ENCODE results near the gene EXT2. TPM values are rescaled to one million over a fixed set of nuclear protein-coding genes. Genes with fewer than 3 reads are reported as not detected.

The EXT2 gene
- total RNA-seq, 1 donor from 2014 or later, result 24.5 TPM

- Histone ChIP-seq H3K27me3 (ENCODE audit: low read depth) (no peaks in the 10 kb centered on the region), H3K4me3 (no peak overlapping the region), H3K9me3 (replicated peaks) (no peaks in the 10 kb centered on the region), H3K36me3 (peaks cover 15% of the 10 kb centered on the region), H3K27ac (replicated peaks) (peak overlapping the region; percentile 64), H3K4me1 (peaks cover 72% of the 10 kb centered on the region)
- no peak for DNase-seq
- intact Hi-C loops (cut with micrococcal nuclease), result no loop called here
- TF ChIP-seq CTCF (IDR thresholded peaks at IDR 0.05; ENCODE audit: borderline replicate concordance), result no peak
Observed at GRCh38 chr11:44243086-44243485, 147.6 kb downstream of the EXT2 start.

GRCh38 chr11:44243595-44244343 lies 148.3 kb downstream of the EXT2 start:
- intact Hi-C loops (cut with micrococcal nuclease), result no loop called here
- Histone ChIP-seq H3K27ac (replicated peaks) (peak overlapping the region; percentile 23), H3K36me3 (peaks cover 10% of the 10 kb centered on the region), H3K9me3 (replicated peaks) (no peaks in the 10 kb centered on the region), H3K4me1 (peaks cover 76% of the 10 kb centered on the region), H3K4me3 (no peak overlapping the region), H3K27me3 (ENCODE audit: low read depth) (no peaks in the 10 kb centered on the region)
- no peak for TF ChIP-seq CTCF (IDR thresholded peaks at IDR 0.05; ENCODE audit: borderline replicate concordance)
- no peak for DNase-seq

GRCh38 chr11:44244639-44245310 lies 149.3 kb downstream of the EXT2 start:
- Histone ChIP-seq H3K4me1 (peaks cover 76% of the 10 kb centered on the region), H3K27ac (replicated peaks) (no peak overlapping the region), H3K27me3 (ENCODE audit: low read depth) (no peaks in the 10 kb centered on the region), H3K4me3 (no peak overlapping the region), H3K9me3 (replicated peaks) (no peaks in the 10 kb centered on the region), H3K36me3 (peaks cover 10% of the 10 kb centered on the region)
- DNase-seq, result no peak
- TF ChIP-seq CTCF (IDR thresholded peaks at IDR 0.05; ENCODE audit: borderline replicate concordance), result no peak
- intact Hi-C loops (cut with micrococcal nuclease), result no loop called here

- intact Hi-C loops (cut with micrococcal nuclease), result no loop called here
- no peak for TF ChIP-seq CTCF (IDR thresholded peaks at IDR 0.05; ENCODE audit: borderline replicate concordance)
- Histone ChIP-seq H3K9me3 (replicated peaks) (no peaks in the 10 kb centered on the region), H3K36me3 (peaks cover 18% of the 10 kb centered on the region), H3K27me3 (ENCODE audit: low read depth) (no peaks in the 10 kb centered on the region), H3K27ac (replicated peaks) (peak overlapping the region; percentile 28), H3K4me3 (no peak overlapping the region), H3K4me1 (peaks cover 67% of the 10 kb centered on the region)
- DNase-seq, result peak; percentile 69
Observed at GRCh38 chr11:44246726-44247125, 151.2 kb downstream of the EXT2 start.

GRCh38 chr11:44247508-44247907 lies 152.0 kb downstream of the EXT2 start:
- peak overlapping the region; percentile 28 for H3K27ac ChIP-seq (replicated peaks)
- no peak for TF ChIP-seq CTCF (IDR thresholded peaks at IDR 0.05; ENCODE audit: borderline replicate concordance)
- no peaks in the 10 kb centered on the region for H3K27me3 ChIP-seq (ENCODE audit: low read depth)
- H3K9me3 ChIP-seq (replicated peaks), result peaks cover 7% of the 10 kb centered on the region
- H3K36me3 ChIP-seq, result peaks cover 18% of the 10 kb centered on the region
- peaks cover 60% of the 10 kb centered on the region for H3K4me1 ChIP-seq
- no peak overlapping the region for H3K4me3 ChIP-seq
- intact Hi-C loops (cut with micrococcal nuclease), result no loop called here
- no peak for DNase-seq
